Measurements from ENCODE around the gene RCAN1.

- TF ChIP-seq RAD21 (IDR thresholded peaks at IDR 0.05 in 1 of 2, conservative IDR thresholded peaks at IDR 0.05 in 1 of 2; ENCODE audit: low read depth in 2 of 2, low read length in 2 of 2) (no peak), SRF (IDR thresholded peaks at IDR 0.05; ENCODE audit: low read depth, low read length) (no peak), SP2 (IDR thresholded peaks at IDR 0.05; ENCODE audit: low read length) (no peak)
- TF ChIP-seq, protein P1, sequence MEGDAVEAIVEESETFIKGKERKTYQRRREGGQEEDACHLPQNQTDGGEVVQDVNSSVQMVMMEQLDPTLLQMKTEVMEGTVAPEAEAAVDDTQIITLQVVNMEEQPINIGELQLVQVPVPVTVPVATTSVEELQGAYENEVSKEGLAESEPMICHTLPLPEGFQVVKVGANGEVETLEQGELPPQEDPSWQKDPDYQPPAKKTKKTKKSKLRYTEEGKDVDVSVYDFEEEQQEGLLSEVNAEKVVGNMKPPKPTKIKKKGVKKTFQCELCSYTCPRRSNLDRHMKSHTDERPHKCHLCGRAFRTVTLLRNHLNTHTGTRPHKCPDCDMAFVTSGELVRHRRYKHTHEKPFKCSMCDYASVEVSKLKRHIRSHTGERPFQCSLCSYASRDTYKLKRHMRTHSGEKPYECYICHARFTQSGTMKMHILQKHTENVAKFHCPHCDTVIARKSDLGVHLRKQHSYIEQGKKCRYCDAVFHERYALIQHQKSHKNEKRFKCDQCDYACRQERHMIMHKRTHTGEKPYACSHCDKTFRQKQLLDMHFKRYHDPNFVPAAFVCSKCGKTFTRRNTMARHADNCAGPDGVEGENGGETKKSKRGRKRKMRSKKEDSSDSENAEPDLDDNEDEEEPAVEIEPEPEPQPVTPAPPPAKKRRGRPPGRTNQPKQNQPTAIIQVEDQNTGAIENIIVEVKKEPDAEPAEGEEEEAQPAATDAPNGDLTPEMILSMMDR (IDR thresholded peaks at IDR 0.05; ENCODE audit: control extremely low read depth in 1 of 3, insufficient read depth in 1 of 3, low read depth in 1 of 3, low read length in 3 of 3): no peak
Observed at GRCh38 chr21:34537838-34538237, 77.1 kb downstream of the RCAN1 start.
